Hepatocyte (in vitro differentiated cells): ENCODE measurements around the gene PAK1.

Experiments used
- EZH2 ChIP-seq: fragments of 200-600 bp; sonication (generic); IDR thresholded peaks from 2 replicates; pipeline ENCODE4 v1.6.1; 2016; ENCODE audit warnings: antibody characterized with exemption, mild to moderate bottlenecking, borderline replicate concordance
- TF ChIP-seq, protein P1 (sequence below): fragments of 200-600 bp; sonication (generic); IDR thresholded peaks from 2 replicates; pipeline ENCODE4 v1.5.1; 2016; ENCODE audit warnings: antibody characterized with exemption, mild to moderate bottlenecking; ENCODE audit not compliant: poor library complexity

- TF ChIP-seq, protein P1, sequence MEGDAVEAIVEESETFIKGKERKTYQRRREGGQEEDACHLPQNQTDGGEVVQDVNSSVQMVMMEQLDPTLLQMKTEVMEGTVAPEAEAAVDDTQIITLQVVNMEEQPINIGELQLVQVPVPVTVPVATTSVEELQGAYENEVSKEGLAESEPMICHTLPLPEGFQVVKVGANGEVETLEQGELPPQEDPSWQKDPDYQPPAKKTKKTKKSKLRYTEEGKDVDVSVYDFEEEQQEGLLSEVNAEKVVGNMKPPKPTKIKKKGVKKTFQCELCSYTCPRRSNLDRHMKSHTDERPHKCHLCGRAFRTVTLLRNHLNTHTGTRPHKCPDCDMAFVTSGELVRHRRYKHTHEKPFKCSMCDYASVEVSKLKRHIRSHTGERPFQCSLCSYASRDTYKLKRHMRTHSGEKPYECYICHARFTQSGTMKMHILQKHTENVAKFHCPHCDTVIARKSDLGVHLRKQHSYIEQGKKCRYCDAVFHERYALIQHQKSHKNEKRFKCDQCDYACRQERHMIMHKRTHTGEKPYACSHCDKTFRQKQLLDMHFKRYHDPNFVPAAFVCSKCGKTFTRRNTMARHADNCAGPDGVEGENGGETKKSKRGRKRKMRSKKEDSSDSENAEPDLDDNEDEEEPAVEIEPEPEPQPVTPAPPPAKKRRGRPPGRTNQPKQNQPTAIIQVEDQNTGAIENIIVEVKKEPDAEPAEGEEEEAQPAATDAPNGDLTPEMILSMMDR: no peak
- TF ChIP-seq EZH2: no peak
Observed at GRCh38 chr11:77479746-77480352, 6.0 kb upstream of the PAK1 start.
